Astrocyte (in vitro differentiated cells and primary cell): ENCODE measurements around the gene PDGFA.

Experiments used
- EZH2 ChIP-seq: IDR thresholded peaks from 2 replicates; pipeline ENCODE4 v1.6.1; 2012; ENCODE audit warnings: mild to moderate bottlenecking, low read length, inconsistent platforms; ENCODE audit not compliant: insufficient read depth
- TF ChIP-seq, protein P1 (sequence below): IDR thresholded peaks from 2 replicates; pipeline ENCODE4 v1.5.1; 2011; ENCODE audit warnings: low read depth, mild to moderate bottlenecking, inconsistent platforms, low read length, moderate library complexity; ENCODE audit not compliant: insufficient read depth

DNA sequence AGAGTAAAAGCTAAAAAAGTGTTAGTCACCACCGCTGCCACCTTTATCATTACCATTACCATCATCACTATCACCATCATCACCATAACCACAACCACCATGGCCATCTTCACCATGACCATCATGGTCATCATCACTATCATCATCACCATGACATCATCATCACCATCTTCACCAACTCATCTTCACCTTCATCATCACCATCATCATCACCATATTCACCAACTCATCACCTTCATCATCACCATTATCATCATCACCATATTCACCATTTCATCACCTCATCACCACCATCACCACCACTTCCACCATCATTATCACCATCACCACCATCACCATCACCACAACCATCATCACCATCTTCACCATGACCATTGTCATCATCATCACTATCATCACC is 46.5 kb upstream of the PDGFA start:
- TF ChIP-seq, protein P1, sequence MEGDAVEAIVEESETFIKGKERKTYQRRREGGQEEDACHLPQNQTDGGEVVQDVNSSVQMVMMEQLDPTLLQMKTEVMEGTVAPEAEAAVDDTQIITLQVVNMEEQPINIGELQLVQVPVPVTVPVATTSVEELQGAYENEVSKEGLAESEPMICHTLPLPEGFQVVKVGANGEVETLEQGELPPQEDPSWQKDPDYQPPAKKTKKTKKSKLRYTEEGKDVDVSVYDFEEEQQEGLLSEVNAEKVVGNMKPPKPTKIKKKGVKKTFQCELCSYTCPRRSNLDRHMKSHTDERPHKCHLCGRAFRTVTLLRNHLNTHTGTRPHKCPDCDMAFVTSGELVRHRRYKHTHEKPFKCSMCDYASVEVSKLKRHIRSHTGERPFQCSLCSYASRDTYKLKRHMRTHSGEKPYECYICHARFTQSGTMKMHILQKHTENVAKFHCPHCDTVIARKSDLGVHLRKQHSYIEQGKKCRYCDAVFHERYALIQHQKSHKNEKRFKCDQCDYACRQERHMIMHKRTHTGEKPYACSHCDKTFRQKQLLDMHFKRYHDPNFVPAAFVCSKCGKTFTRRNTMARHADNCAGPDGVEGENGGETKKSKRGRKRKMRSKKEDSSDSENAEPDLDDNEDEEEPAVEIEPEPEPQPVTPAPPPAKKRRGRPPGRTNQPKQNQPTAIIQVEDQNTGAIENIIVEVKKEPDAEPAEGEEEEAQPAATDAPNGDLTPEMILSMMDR = no peak
- TF ChIP-seq EZH2 = no peak
